ENCODE measurements around the gene ZNRF2.

Gene ZNRF2

DNA sequence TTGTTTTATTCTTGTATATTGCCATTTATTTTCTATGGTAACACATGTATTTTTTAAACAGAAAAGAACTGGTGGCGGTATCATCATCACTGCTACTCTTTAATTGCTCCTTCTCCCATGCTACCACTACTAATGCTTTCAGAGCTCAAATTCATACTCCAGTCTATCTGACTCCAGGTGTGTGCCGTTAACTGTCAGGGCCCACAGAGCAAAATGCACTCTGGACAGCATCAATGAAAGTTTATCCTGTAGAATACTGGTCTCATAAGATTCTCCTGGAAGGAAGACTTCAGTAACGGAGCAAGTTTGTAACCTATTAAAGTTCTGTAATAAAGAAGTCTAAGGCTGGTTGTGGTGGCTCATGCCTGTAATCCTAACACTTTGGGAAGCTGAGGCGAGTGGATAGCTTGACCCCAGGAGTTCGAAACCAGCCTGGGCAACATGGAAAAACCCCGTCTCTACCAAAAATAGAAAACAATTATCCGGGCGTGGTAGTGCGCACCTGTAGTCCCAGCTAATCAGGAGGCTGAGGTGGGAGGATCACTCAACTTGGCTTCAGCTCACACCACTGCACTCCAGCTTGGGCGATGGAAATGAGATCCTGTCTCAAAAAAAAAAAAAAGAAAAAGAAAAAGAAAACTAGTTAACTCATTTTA is 18.4 kb downstream of the ZNRF2 start:
- no peak for TF ChIP-seq CTCF (IDR thresholded peaks at IDR 0.05; ENCODE audit: low read length, missing control alignments)
- DNase-seq (ENCODE audit: low read depth), result no peak
- no peak overlapping the region for H3K4me3 ChIP-seq (replicated peaks; ENCODE audit: low read depth, low read length)

DNA sequence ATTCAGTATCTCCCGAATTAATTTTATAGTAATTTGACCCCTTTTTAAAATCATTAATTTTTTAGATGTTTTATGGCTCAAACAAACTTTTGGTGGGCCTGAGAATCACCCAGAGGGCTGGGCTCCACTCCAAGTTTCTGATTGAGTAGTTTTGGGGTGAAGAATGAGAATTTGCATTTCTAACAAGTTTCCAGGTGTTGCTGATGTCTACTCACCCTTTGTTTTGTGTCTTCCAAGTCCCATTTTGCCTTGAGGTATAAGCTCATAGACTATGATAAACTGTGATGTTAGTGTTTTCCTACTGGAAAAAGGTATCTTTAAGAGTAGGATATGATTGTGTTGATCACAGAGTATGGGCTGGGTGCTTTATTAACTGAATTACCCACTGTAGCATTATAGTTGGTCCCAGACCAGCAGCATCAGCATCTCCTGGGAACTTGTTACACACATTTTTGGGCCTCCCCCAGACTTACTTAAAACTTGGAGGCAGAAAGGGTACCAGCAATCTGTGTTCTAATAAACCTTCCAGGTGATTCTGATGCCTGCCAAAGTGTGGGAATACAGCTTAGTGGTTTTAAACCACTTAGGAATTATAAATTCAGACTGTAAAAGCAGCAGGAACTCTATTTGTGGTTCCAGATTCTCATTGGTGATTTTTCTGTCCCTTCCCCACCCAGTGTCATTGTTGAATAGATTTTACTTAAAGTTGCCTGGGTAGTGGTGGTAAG is 19.1 kb downstream of the ZNRF2 start:
- H3K4me3 ChIP-seq (replicated peaks; ENCODE audit: low read depth, low read length), result no peak overlapping the region
- no peak for DNase-seq (ENCODE audit: low read depth)
- no peak for TF ChIP-seq CTCF (IDR thresholded peaks at IDR 0.05; ENCODE audit: low read length, missing control alignments)

DNA sequence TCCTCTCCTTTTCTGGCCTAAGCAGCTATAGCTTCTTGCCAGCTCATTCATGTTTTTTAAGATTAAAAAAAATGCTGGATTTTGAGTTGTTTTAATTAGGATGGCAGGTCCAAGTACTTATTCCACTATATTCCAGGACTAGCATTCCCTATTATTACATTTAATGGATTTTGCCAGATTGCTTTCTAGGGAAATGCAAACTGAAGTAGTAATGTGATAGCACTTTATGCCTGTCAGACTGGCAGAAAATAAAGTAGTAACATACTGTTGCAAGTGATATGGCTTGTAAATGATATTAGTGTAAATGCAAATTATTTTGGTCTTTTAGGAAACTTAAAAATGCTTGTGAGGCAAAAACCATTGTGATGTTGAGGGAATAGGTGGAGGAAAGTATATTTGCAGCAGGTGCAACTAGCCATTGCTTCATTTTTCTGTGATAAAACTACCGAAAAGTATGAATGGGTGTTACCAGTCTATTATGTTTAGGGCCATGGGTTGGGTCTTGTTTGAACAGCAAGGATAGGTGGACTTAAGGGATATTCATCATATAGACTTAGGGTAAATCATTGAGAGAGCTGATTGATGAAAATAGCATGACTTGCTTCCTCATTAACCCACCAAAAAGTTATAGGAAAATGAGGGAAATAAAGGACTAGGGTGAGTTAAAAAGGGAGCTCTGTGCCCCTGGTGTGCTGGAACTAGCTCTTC is 19.9 kb downstream of the ZNRF2 start:
- H3K4me3 ChIP-seq (replicated peaks; ENCODE audit: low read depth, low read length), result no peak overlapping the region
- no peak for DNase-seq (ENCODE audit: low read depth)
- TF ChIP-seq CTCF (IDR thresholded peaks at IDR 0.05; ENCODE audit: low read length, missing control alignments), result no peak

DNA sequence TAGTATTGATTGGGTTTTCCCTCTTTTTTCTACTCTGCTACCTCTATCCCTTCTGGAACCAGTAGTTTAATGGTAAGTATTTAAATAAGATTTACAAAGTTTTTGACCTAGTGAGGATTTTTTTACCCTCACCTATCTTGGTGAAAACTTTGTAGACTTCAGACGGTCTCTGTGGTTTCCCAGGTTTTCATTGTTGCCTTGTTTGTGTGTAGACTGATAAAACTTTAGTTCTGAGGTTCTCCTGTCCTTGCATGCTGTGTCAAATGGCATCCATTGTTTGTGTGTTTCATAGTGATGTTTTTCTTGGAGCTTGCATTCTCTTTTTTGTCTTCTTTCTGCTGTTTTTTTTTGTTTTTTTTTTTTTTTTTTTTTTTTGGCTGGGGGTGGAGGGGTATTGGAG is 22.6 kb downstream of the ZNRF2 start:
- H3K4me3 ChIP-seq (replicated peaks; ENCODE audit: low read depth, low read length), result no peak overlapping the region
- TF ChIP-seq CTCF (IDR thresholded peaks at IDR 0.05; ENCODE audit: low read length, missing control alignments), result no peak
- DNase-seq (ENCODE audit: low read depth), result no peak

DNA sequence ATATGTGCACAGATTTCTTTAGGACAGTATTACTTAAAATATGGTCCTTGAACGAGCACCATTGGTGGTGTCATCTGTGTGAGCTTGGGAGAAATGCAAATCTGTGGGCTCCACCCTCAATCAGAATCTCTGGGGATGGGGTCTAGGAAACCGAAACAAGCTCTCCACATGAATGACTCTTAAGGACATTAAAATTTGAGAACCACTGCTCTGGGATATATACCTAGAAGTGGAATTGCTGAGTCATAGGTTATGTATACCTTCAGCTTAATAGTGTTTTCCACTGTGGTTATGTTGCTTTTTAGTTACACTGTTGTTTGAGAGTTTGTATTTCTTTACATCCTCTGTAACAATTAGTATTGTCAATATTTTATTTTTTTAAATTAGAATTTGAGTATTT is 24.0 kb downstream of the ZNRF2 start:
- TF ChIP-seq CTCF (IDR thresholded peaks at IDR 0.05; ENCODE audit: low read length, missing control alignments), result no peak
- DNase-seq (ENCODE audit: low read depth), result no peak
- no peak overlapping the region for H3K4me3 ChIP-seq (replicated peaks; ENCODE audit: low read depth, low read length)

DNA sequence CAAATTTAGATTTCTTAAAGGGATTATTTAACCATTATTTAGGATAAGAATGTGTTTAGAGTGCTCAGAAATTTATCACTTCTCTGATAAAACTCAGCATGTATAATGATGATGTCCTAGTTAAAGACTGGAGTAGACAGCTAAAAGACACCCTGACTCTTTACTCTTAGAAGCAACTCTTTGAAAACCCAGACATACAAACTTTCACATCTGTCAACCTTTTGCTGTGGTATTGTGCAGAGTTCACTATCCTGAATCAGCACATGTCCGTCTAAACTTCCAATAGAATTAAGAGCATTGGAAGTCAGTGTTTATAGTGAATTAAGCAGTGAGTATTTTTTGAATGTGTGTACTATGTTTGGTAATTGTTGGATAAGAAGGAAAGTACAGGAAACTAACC is 24.9 kb downstream of the ZNRF2 start:
- TF ChIP-seq CTCF (IDR thresholded peaks at IDR 0.05; ENCODE audit: low read length, missing control alignments), result no peak
- no peak overlapping the region for H3K4me3 ChIP-seq (replicated peaks; ENCODE audit: low read depth, low read length)
- no peak for DNase-seq (ENCODE audit: low read depth)
